ENCODE data around the gene RAC3. TPM values are rescaled to one million over a fixed set of nuclear protein-coding genes. Genes with fewer than 3 reads are reported as not detected.

Gene RAC3
- total and polyA plus RNA-seq, 2 experiments from 2014 or later, result 1.3 to 7.9 TPM

DNA sequence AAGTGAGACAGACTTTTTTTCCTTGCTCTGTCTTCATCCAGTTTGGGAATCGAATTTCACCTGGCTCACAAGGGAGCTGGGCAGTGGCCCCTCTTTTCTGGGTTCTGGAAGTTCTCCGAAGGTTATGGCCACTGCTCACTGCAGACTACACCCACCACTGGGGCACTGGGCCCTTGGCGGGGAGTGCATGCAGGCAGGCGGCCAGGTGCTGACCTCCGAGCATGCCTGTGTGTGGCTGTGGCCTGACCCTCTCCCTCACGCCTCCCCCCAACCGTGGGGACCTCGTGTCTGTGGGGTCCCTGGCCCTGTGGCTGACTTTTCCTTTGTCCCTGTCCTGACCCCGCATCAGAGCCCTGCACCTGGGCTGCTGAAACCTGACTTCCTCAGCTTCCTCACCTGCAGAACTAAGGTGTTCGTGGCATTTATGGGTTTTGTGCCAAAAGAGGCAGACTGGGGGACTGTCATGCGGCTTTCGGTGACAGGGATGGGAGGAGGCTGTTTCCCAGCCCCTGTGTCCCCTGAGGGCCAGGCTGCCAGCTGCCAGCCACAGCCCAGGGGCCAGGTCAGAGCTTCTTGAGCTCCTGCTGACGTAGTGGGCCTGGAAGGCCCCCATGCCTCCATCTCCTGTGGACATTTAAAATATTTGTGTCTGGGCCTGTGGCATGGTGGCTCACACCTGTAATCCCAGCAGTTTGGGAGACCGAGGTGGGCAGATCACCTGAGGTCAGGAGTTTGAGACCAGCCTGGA is 32.6 kb upstream of the RAC3 start:
- no peaks in the 10 kb centered on the region for H4K20me1 ChIP-seq (ENCODE audit: insufficient read depth)
- DNase-seq, result no peak
- H3K9ac ChIP-seq, result no peak overlapping the region
- H3K79me2 ChIP-seq (ENCODE audit: insufficient read depth), result no peaks in the 10 kb centered on the region
- no peak overlapping the region for H3K4me2 ChIP-seq (ENCODE audit: unreplicated experiment)
- no peak for TF ChIP-seq EZH2phosphoT487 (IDR thresholded peaks at IDR 0.05; ENCODE audit: insufficient read depth, low read depth)
- no peak for TF ChIP-seq EZH2 (IDR thresholded peaks at IDR 0.05; ENCODE audit: insufficient read depth, poor library complexity, severe bottlenecking)
- in situ Hi-C loops (cut with MboI), result no loop called here
- 87 to 89% methylated on average over 14 of the region's 14 CpGs for WGBS, 2 experiments (ENCODE audit: low coverage in 1 of 2, low lambda C conversion rate in 2 of 2, missing lambda C conversion rate in 2 of 2)
- no peaks in the 10 kb centered on the region for H3K9me2 ChIP-seq (ENCODE audit: insufficient read depth)
- no peaks in the 10 kb centered on the region for H3K9me3 ChIP-seq (ENCODE audit: low read depth)
- H3K4me3 ChIP-seq, result no peak overlapping the region
- H3F3A ChIP-seq (ENCODE audit: insufficient read depth), result peaks cover 8% of the 10 kb centered on the region
- H3K4me1 ChIP-seq (ENCODE audit: insufficient read depth), result peaks cover 9% of the 10 kb centered on the region
- no peak overlapping the region for H2AFZ ChIP-seq
- H3K27me3 ChIP-seq (replicated peaks; ENCODE audit: insufficient read depth), result no peaks in the 10 kb centered on the region
- H3K27ac ChIP-seq, result no peak overlapping the region
- H3K36me3 ChIP-seq (ENCODE audit: low read depth), result no peaks in the 10 kb centered on the region

DNA sequence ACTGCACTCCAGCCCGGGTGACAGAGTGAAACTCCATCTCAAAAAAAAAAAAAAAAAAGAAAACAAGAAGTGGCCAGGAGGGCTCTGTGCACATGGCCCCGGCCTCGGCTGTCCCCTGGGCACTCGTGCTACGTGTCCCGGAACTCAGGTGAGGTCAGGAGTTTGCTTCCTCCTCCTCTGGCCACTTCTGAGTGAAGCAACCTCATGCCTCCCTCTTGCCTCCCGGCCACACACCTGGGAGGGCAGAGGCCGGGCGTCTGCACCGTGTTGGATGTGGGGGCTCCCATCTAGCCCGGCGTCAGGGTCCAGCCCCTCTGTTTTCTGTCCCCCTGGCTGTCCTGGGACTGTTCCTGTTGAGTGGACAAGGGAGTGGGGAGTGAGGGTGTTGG is 31.9 kb upstream of the RAC3 start:
- 81 to 89% methylated on average over 12 of the region's 12 CpGs for WGBS, 2 experiments (ENCODE audit: low coverage in 1 of 2, low lambda C conversion rate in 2 of 2, missing lambda C conversion rate in 2 of 2)
- in situ Hi-C loops (cut with MboI), result no loop called here

DNA sequence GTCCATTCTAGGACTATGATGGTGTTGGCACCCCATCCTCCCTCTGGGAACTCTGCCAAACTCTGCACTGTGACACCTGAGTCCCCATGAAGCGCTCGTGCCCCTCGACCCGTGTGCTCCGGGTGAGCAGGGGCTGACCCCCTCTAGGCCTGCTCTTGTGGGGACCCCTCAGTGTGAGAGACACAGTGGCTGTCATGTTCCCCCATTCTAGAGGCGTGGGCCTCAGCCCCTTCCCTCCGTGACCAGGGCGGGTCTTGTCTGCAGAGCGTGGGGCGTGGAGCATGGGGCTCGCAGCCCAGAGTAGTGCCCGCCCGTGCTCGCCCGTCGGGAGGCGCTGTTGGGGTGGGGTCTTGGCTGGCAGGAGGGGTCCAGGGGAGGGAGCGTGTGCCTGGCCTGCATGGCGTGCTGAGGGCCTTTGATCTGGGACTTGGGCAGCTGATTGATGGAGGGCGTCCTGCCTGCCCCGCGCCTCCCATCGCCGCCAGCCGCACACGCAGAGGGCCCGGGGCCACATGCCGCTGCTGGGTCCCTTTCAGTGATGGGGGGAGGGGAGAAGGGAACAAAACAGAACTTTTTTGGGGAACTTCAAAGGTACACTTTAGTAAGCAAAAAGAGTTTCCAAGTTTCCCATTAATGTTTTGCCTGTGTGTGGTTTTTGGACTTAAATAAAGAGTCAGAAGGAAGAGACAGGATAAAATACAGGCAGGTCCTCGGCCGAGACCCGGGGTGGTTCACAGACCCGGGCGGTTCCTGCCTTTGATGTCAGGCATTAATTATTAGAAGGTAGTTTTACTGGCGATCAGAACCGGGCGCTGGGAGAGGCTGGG is 31.3 kb upstream of the RAC3 start:
- H2AFZ ChIP-seq, result no peak overlapping the region
- no peaks in the 10 kb centered on the region for H3K27me3 ChIP-seq (replicated peaks; ENCODE audit: insufficient read depth)
- H3K9ac ChIP-seq, result no peak overlapping the region
- H3K9me2 ChIP-seq (ENCODE audit: insufficient read depth), result no peaks in the 10 kb centered on the region
- H4K20me1 ChIP-seq (ENCODE audit: insufficient read depth), result no peaks in the 10 kb centered on the region
- TF ChIP-seq EZH2phosphoT487 (IDR thresholded peaks at IDR 0.05; ENCODE audit: insufficient read depth, low read depth) (no peak), EZH2 (IDR thresholded peaks at IDR 0.05; ENCODE audit: insufficient read depth, poor library complexity, severe bottlenecking) (no peak)
- no peak overlapping the region for H3K4me3 ChIP-seq
- WGBS, 2 experiments (ENCODE audit: low coverage in 1 of 2, low lambda C conversion rate in 2 of 2, missing lambda C conversion rate in 2 of 2), result 80 to 85% methylated on average over 29 to 34 of the region's 36 CpGs
- H3K36me3 ChIP-seq (ENCODE audit: low read depth), result no peaks in the 10 kb centered on the region
- in situ Hi-C loops (cut with MboI), result no loop called here
- H3K27ac ChIP-seq, result no peak overlapping the region
- DNase-seq, result no peak
- peaks cover 8% of the 10 kb centered on the region for H3F3A ChIP-seq (ENCODE audit: insufficient read depth)
- H3K4me2 ChIP-seq (ENCODE audit: unreplicated experiment), result no peak overlapping the region
- peaks cover 20% of the 10 kb centered on the region for H3K4me1 ChIP-seq (ENCODE audit: insufficient read depth)
- H3K79me2 ChIP-seq (ENCODE audit: insufficient read depth), result no peaks in the 10 kb centered on the region
- no peaks in the 10 kb centered on the region for H3K9me3 ChIP-seq (ENCODE audit: low read depth)

More for the DNA sequence above, 31.9 kb upstream of the RAC3 start:
- TF ChIP-seq EZH2 (IDR thresholded peaks at IDR 0.05; ENCODE audit: insufficient read depth, poor library complexity, severe bottlenecking), result no peak
- TF ChIP-seq EZH2phosphoT487 (IDR thresholded peaks at IDR 0.05; ENCODE audit: insufficient read depth, low read depth), result no peak
- Histone ChIP-seq H3K36me3 (ENCODE audit: low read depth) (no peaks in the 10 kb centered on the region), H3K27ac (no peak overlapping the region), H3K27me3 (replicated peaks; ENCODE audit: insufficient read depth) (no peaks in the 10 kb centered on the region), H3K79me2 (ENCODE audit: insufficient read depth) (no peaks in the 10 kb centered on the region), H3K9me3 (ENCODE audit: low read depth) (no peaks in the 10 kb centered on the region), H3K4me2 (ENCODE audit: unreplicated experiment) (no peak overlapping the region), H3K4me3 (no peak overlapping the region), H3K4me1 (ENCODE audit: insufficient read depth) (peaks cover 16% of the 10 kb centered on the region), H4K20me1 (ENCODE audit: insufficient read depth) (no peaks in the 10 kb centered on the region), H3F3A (ENCODE audit: insufficient read depth) (peaks cover 8% of the 10 kb centered on the region), H3K9ac (no peak overlapping the region), H3K9me2 (ENCODE audit: insufficient read depth) (no peaks in the 10 kb centered on the region), H2AFZ (no peak overlapping the region)
- DNase-seq, result no peak

DNA sequence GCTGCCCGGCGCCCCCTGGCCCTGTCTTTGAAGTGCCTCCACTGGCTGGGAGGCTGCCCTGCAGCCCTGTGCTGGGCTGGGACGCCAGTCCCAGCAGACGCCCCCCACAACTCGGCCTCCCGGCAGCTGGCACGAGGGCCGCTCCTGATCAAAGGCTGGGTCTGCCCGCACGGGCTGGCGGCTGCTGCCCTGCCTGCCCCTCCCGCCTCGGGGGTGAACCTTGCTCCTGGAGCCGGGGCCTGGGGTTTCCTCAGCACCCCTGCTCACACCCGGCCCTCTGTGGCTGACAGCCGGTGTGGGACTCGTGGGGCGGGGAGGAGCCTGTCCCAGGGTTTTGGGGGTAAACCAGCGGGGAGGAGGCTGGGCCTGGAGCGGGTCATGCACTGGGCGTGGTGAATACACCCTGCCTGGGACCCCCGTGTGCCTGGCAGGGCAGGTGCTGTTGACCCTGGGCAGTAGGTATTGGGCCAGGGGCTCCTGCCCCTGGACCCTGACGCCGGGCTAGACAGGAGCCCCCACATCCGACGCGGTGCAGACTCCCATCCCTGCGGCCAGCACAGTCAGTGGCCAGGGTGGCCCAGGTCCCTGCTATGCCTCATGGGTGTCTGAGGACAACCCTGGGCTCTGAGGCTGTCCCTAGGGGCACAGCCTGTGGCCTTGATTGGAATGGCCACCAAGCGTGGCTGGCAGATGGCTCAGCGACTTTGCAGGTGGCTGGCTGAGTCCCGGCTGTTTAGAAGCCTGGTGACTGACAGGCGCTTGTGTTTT is 30.5 kb upstream of the RAC3 start:
- no peak overlapping the region for H2AFZ ChIP-seq
- DNase-seq, result no peak
- no peak overlapping the region for H3K4me3 ChIP-seq
- H3K4me2 ChIP-seq (ENCODE audit: unreplicated experiment), result no peak overlapping the region
- no peaks in the 10 kb centered on the region for H3K27me3 ChIP-seq (replicated peaks; ENCODE audit: insufficient read depth)
- no peaks in the 10 kb centered on the region for H3K9me3 ChIP-seq (ENCODE audit: low read depth)
- no peaks in the 10 kb centered on the region for H3K9me2 ChIP-seq (ENCODE audit: insufficient read depth)
- no peak overlapping the region for H3K27ac ChIP-seq
- in situ Hi-C loops (cut with MboI), result no loop called here
- H3K36me3 ChIP-seq (ENCODE audit: low read depth), result no peaks in the 10 kb centered on the region
- no peaks in the 10 kb centered on the region for H4K20me1 ChIP-seq (ENCODE audit: insufficient read depth)
- no peaks in the 10 kb centered on the region for H3K79me2 ChIP-seq (ENCODE audit: insufficient read depth)
- TF ChIP-seq EZH2phosphoT487 (IDR thresholded peaks at IDR 0.05; ENCODE audit: insufficient read depth, low read depth) (no peak), EZH2 (IDR thresholded peaks at IDR 0.05; ENCODE audit: insufficient read depth, poor library complexity, severe bottlenecking) (no peak)
- no peak overlapping the region for H3K9ac ChIP-seq
- H3K4me1 ChIP-seq (ENCODE audit: insufficient read depth), result peaks cover 20% of the 10 kb centered on the region
- 92 to 93% methylated on average over 23 to 25 of the region's 32 CpGs for WGBS, 2 experiments (ENCODE audit: low coverage in 1 of 2, low lambda C conversion rate in 2 of 2, missing lambda C conversion rate in 2 of 2)
- peaks cover 8% of the 10 kb centered on the region for H3F3A ChIP-seq (ENCODE audit: insufficient read depth)

All from GM23248 (cell line).